OCI-LY3 (cell line): ENCODE measurements around the gene ARHGAP22.

Source experiments
- EZH2phosphoT487 ChIP-seq: fragments of 200-600 bp; shearing (Covaris generic); IDR thresholded peaks from 2 replicates; pipeline ENCODE4 v1.6.1; 2018; ENCODE audit warnings: antibody characterized with exemption, mixed run types, low read depth
- TF ChIP-seq, protein P1 (sequence below): fragments of 200-600, 300-600 bp; sonication (generic); IDR thresholded peaks from 2 replicates; pipeline ENCODE4 v1.5.1; 2014; ENCODE audit warnings: antibody characterized with exemption, low read length, low read depth

DNA sequence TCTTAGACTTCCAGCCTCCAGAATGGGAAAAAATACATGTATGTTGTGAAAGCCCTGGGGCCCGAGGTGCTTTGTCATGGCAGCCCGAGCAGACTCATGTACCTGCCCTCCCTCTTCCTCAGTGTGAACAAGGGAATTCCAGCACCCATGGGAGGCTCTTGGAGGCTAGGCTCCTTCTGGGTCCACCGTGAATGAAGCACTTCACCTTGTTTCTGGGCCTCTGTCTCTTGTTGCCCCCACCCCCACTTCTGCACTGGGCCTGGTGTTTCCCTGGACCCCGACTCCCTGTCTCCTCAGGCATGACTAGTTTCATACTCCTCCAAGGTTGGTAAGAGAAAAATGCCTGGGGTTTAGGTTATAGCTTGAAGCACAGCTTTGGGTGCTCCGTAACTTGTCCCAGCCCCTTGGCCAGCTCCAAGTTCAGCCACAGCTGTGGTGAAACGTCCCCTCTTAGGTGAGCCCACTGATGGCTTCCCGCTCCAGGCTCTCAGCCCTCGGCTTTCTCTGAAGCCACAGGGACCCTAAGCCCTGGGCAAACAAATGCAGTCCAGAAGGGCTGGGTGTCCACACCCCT, 30.2 kb upstream of the ARHGAP22 start:
- TF ChIP-seq, protein P1, sequence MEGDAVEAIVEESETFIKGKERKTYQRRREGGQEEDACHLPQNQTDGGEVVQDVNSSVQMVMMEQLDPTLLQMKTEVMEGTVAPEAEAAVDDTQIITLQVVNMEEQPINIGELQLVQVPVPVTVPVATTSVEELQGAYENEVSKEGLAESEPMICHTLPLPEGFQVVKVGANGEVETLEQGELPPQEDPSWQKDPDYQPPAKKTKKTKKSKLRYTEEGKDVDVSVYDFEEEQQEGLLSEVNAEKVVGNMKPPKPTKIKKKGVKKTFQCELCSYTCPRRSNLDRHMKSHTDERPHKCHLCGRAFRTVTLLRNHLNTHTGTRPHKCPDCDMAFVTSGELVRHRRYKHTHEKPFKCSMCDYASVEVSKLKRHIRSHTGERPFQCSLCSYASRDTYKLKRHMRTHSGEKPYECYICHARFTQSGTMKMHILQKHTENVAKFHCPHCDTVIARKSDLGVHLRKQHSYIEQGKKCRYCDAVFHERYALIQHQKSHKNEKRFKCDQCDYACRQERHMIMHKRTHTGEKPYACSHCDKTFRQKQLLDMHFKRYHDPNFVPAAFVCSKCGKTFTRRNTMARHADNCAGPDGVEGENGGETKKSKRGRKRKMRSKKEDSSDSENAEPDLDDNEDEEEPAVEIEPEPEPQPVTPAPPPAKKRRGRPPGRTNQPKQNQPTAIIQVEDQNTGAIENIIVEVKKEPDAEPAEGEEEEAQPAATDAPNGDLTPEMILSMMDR = no peak
- no peak for TF ChIP-seq EZH2phosphoT487
